HG03342 (cell line): Measurements from ENCODE around the gene CPED1.
"Not testable (repeated sequence)": the region's sequence is repeated elsewhere in the genome, so short reads cannot be mapped to it uniquely, and the experiment has no call there.

Source experiments
- ATAC-seq: cut with Tn5 transposase; IDR thresholded peaks from one replicate; pipeline ENCODE4 v1.9.1; 2021; ENCODE audit warnings: mild to moderate bottlenecking, moderate library complexity; ENCODE audit not compliant: unreplicated experiment

Gene CPED1

GRCh38 chr7:121036776-121037175 lies 48.3 kb downstream of the CPED1 start:
- ATAC-seq: not testable (repeated sequence)

- ATAC-seq: not testable (repeated sequence)
Observed at GRCh38 chr7:121037329-121037728, 48.8 kb downstream of the CPED1 start.

- no peak for ATAC-seq
Observed at GRCh38 chr7:121037957-121038716, 49.6 kb downstream of the CPED1 start.

GRCh38 chr7:121038717-121039509 lies 50.4 kb downstream of the CPED1 start:
- no peak for ATAC-seq

- ATAC-seq: no peak
Observed at GRCh38 chr7:121039510-121039822, 51.0 kb downstream of the CPED1 start.

- ATAC-seq: no peak
Observed at GRCh38 chr7:121039994-121040393, 51.5 kb downstream of the CPED1 start.

- ATAC-seq: no peak
Observed at GRCh38 chr7:121041516-121042148, 53.1 kb downstream of the CPED1 start.

GRCh38 chr7:121042195-121042594 lies 53.7 kb downstream of the CPED1 start:
- ATAC-seq: no peak

- no peak for ATAC-seq
Observed at GRCh38 chr7:121042899-121043298, 54.4 kb downstream of the CPED1 start.

- ATAC-seq: no peak
Observed at GRCh38 chr7:121043314-121044234, 55.1 kb downstream of the CPED1 start.

GRCh38 chr7:121045090-121045489 lies 56.6 kb downstream of the CPED1 start:
- no peak for ATAC-seq

- no peak for ATAC-seq
Observed at GRCh38 chr7:121046009-121046408, 57.5 kb downstream of the CPED1 start.

- no peak for ATAC-seq
Observed at GRCh38 chr7:121046893-121047468, 58.5 kb downstream of the CPED1 start.

GRCh38 chr7:121048195-121048594 lies 59.7 kb downstream of the CPED1 start:
- no peak for ATAC-seq

GRCh38 chr7:121049028-121049791 lies 60.7 kb downstream of the CPED1 start:
- no peak for ATAC-seq

GRCh38 chr7:121049897-121050296 lies 61.4 kb downstream of the CPED1 start:
- no peak for ATAC-seq

GRCh38 chr7:121053219-121053618 lies 64.7 kb downstream of the CPED1 start:
- no peak for ATAC-seq

- no peak for ATAC-seq
Observed at GRCh38 chr7:121054925-121055324, 66.4 kb downstream of the CPED1 start.

- ATAC-seq: no peak
Observed at GRCh38 chr7:121057878-121058277, 69.4 kb downstream of the CPED1 start.

- no peak for ATAC-seq
Observed at GRCh38 chr7:121058975-121059374, 70.5 kb downstream of the CPED1 start.
